Keratinocyte (primary cell): Measurements from ENCODE around the gene SLC25A14. TPM values are rescaled to one million over a fixed set of nuclear protein-coding genes. Genes with fewer than 3 reads are reported as not detected.
"Not testable (repeated sequence)": the region's sequence is repeated elsewhere in the genome, so short reads cannot be mapped to it uniquely, and the experiment has no call there.

ENCODE experiments used
- DNase-seq: peaks from one replicate; pipeline ENCODE4 v3.0.0-alpha.2; 2011; ENCODE audit warnings: low read depth, missing footprints, low spot score
- FAIRE-seq: peaks from 2 replicates; lab custom pipeline; 2011; peaks lifted over from hg19 to GRCh38; lab: Jason Lieb, UNC
- H2AFZ ChIP-seq: 2 replicates; pipeline ENCODE4 v1.6.0; 2012; ENCODE audit warnings: low read length, control low read depth, inconsistent platforms; ENCODE audit not compliant: control insufficient read depth
- H3K27ac ChIP-seq: 2 replicates; pipeline ENCODE4 v1.5.1; 2011; ENCODE audit warnings: low read length; ENCODE audit not compliant: control insufficient read depth, insufficient read depth
- H3K27me3 ChIP-seq: 3 replicates; pipeline ENCODE4 v1.6.0; 2011; ENCODE audit warnings: low read length; ENCODE audit not compliant: control insufficient read depth, insufficient read depth; ENCODE audit errors: extremely low read depth
- H3K36me3 ChIP-seq, 2 experiments: 2 replicates in 1 of 2; 3 replicates in 1 of 2; pipeline ENCODE4 v1.5.1; 2011; ENCODE audit warnings: low read length in 2 of 2, mild to moderate bottlenecking in 1 of 2; ENCODE audit not compliant: control insufficient read depth in 2 of 2, insufficient read depth in 2 of 2; ENCODE audit errors: extremely low read depth in 1 of 2
- H3K4me1 ChIP-seq: 3 replicates; pipeline ENCODE4 v1.5.1; 2011; ENCODE audit warnings: low read length; ENCODE audit not compliant: control insufficient read depth, insufficient read depth; ENCODE audit errors: extremely low read depth
- H3K4me2 ChIP-seq: 3 replicates; pipeline ENCODE4 v1.6.0; 2011; ENCODE audit warnings: low read depth, low read length; ENCODE audit not compliant: control insufficient read depth, insufficient read depth; ENCODE audit errors: extremely low read depth
- H3K4me3 ChIP-seq, 3 experiments: fragments of 200-600 bp in 1 of 3; sonication (generic) in 1 of 3; 2 replicates in 2 of 3; 3 replicates in 1 of 3; pipeline ENCODE4 v1.5.1; 2011 to 2016; ENCODE audit warnings: low read length in 3 of 3, mild to moderate bottlenecking in 3 of 3, control low read depth in 2 of 3, inconsistent platforms in 1 of 3, low read depth in 1 of 3, mixed read lengths in 1 of 3, mixed run types in 1 of 3, moderate library complexity in 1 of 3; ENCODE audit not compliant: control insufficient read depth in 2 of 3, insufficient read depth in 2 of 3; ENCODE audit errors: extremely low read depth in 1 of 3
- H3K79me2 ChIP-seq: 2 replicates; pipeline ENCODE4 v1.6.0; 2012; ENCODE audit warnings: low read length; ENCODE audit not compliant: control insufficient read depth, insufficient read depth
- H3K9ac ChIP-seq: 3 replicates; pipeline ENCODE4 v1.6.0; 2011; ENCODE audit warnings: low read length; ENCODE audit not compliant: control insufficient read depth, insufficient read depth; ENCODE audit errors: extremely low read depth
- H3K9me1 ChIP-seq: 3 replicates; pipeline ENCODE4 v1.6.0; 2011; ENCODE audit warnings: low read length; ENCODE audit not compliant: control insufficient read depth, insufficient read depth; ENCODE audit errors: extremely low read depth
- H3K9me3 ChIP-seq: 2 replicates; pipeline ENCODE4 v1.5.1; 2012; ENCODE audit warnings: low read depth, low read length; ENCODE audit not compliant: control insufficient read depth
- H4K20me1 ChIP-seq: 3 replicates; pipeline ENCODE4 v1.6.0; 2011; ENCODE audit warnings: low read length; ENCODE audit not compliant: control insufficient read depth, insufficient read depth; ENCODE audit errors: extremely low read depth
- CTCF ChIP-seq, 3 experiments: IDR thresholded peaks in 1 of 3; conservative IDR thresholded peaks in 1 of 3; optimal IDR thresholded peaks in 1 of 3; 2 replicates in 2 of 3; 3 replicates in 1 of 3; pipeline versions ENCODE3 to v1.5.1; 2011; ENCODE audit warnings: low read length in 3 of 3, mild to moderate bottlenecking in 3 of 3, moderate library complexity in 2 of 3, control low read depth in 1 of 3, inconsistent platforms in 1 of 3; ENCODE audit not compliant: insufficient read depth in 2 of 3; ENCODE audit errors: extremely low read depth in 1 of 3
- EZH2 ChIP-seq: IDR thresholded peaks from one replicate; pipeline ENCODE4 v1.6.1; 2012; ENCODE audit warnings: inconsistent platforms, mild to moderate bottlenecking, low read length, moderate library complexity
- dilution Hi-C: fragments of 300-500 bp; cut with MboI; formaldehyde crosslinking; loops from one replicate; pipeline ENCODE4 v1.7.0; 2020; ENCODE audit warnings: low sequenced_read_pairs; ENCODE audit not compliant: extremely low pct_ligation_motif_present
- polyA plus RNA-seq, 5 experiments: library from polyadenylated mRNA; depleted of rRNA in 3 of 5; stranded (reverse) in 3 of 5; stranded (forward) in 1 of 5; unstranded in 1 of 5; fragments of >200 nt; gene quantifications; 1 replicate in 1 of 5; 2 replicates in 3 of 5; 3 replicates in 1 of 5; pipeline versions ENCODE4 v1.2.1 to v1.2.3, GENCODE V29; 2011 to 2012; ENCODE audit warnings: missing spikeins in 2 of 5, low read depth in 1 of 5, low replicate concordance in 1 of 5

Gene SLC25A14
- polyA plus RNA-seq, 1 donor (not counting 4 experiments of a cell fraction or from before 2014, with no cell fraction given), result 19.4 TPM

GRCh38 chrX:130347321-130347720 lies 7.6 kb downstream of the SLC25A14 start:
- H2AFZ ChIP-seq, result no peak overlapping the region
- dilution Hi-C loops, result no loop called here
- FAIRE-seq (no peak), DNase-seq (no peak)
- H3K27me3 ChIP-seq, result no peaks in the 10 kb centered on the region
- H3K36me3 ChIP-seq, result no peaks in the 10 kb centered on the region
- no peaks in the 10 kb centered on the region for H3K4me1 ChIP-seq
- no peak overlapping the region for H3K9ac ChIP-seq
- H3K9me1 ChIP-seq, result no peaks in the 10 kb centered on the region
- no peak overlapping the region for H3K4me3 ChIP-seq
- no peaks in the 10 kb centered on the region for H3K79me2 ChIP-seq
- no peaks in the 10 kb centered on the region for H4K20me1 ChIP-seq
- no peak overlapping the region for H3K4me2 ChIP-seq
- TF ChIP-seq CTCF (optimal IDR thresholded peaks at IDR 0.05 in 1 of 3, IDR thresholded peaks at IDR 0.05 in 1 of 3, conservative IDR thresholded peaks at IDR 0.05 in 1 of 3; ENCODE audit: extremely low read depth in 1 of 3, insufficient read depth in 2 of 3, low read length in 3 of 3), result no peak
- no peak for TF ChIP-seq EZH2
- no peaks in the 10 kb centered on the region for H3K9me3 ChIP-seq
- no peak overlapping the region for H3K27ac ChIP-seq

- Histone ChIP-seq H3K9me3 (no peaks in the 10 kb centered on the region), H3K9ac (no peak overlapping the region), H3K27ac (no peak overlapping the region), H3K4me2 (no peak overlapping the region), H3K36me3 (no peaks in the 10 kb centered on the region), H2AFZ (no peak overlapping the region), H4K20me1 (no peaks in the 10 kb centered on the region), H3K4me1 (no peaks in the 10 kb centered on the region), H3K4me3 (no peak overlapping the region), H3K9me1 (no peaks in the 10 kb centered on the region), H3K27me3 (no peaks in the 10 kb centered on the region), H3K79me2 (no peaks in the 10 kb centered on the region)
- dilution Hi-C loops, result no loop called here
- FAIRE-seq, result no peak
- TF ChIP-seq EZH2 (no peak), CTCF (optimal IDR thresholded peaks at IDR 0.05 in 1 of 3, IDR thresholded peaks at IDR 0.05 in 1 of 3, conservative IDR thresholded peaks at IDR 0.05 in 1 of 3; ENCODE audit: extremely low read depth in 1 of 3, insufficient read depth in 2 of 3, low read length in 3 of 3) (no peak)
- no peak for DNase-seq
Observed at GRCh38 chrX:130351567-130351966, 11.8 kb downstream of the SLC25A14 start.

DNA sequence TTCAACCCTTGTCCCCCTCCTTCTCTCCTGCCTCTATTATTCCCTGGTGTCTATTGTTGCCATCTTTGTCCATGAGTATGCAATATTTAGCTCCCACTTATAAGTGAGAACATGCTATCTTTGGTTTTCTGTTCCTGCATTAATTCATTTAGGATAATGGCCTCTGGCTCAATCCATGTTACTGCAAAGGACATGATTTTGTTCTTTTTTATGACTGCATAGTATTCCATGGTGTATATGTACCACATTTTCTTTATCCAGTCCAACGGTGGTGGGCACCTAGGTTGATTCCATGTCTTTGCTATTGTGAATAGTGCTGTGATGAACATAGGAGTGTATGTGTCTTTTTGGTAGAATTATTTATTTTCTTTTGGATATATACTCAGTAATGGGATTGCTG lies 12.3 kb downstream of the SLC25A14 start:
- H3K4me3 ChIP-seq, H3K36me3 ChIP-seq, FAIRE-seq, H3K27me3 ChIP-seq, H3K27ac ChIP-seq, H3K4me2 ChIP-seq, H3K9me3 ChIP-seq, H3K9ac ChIP-seq, H4K20me1 ChIP-seq, H3K79me2 ChIP-seq, dilution Hi-C loops, DNase-seq, H3K9me1 ChIP-seq, H2AFZ ChIP-seq, H3K4me1 ChIP-seq: not testable (repeated sequence)
